ENCODE data around the gene KLRF1.

KLRF1 gene

GRCh38 chr12:9809338-9809737 lies 17.9 kb upstream of the KLRF1 start:
- TF ChIP-seq, protein P1, sequence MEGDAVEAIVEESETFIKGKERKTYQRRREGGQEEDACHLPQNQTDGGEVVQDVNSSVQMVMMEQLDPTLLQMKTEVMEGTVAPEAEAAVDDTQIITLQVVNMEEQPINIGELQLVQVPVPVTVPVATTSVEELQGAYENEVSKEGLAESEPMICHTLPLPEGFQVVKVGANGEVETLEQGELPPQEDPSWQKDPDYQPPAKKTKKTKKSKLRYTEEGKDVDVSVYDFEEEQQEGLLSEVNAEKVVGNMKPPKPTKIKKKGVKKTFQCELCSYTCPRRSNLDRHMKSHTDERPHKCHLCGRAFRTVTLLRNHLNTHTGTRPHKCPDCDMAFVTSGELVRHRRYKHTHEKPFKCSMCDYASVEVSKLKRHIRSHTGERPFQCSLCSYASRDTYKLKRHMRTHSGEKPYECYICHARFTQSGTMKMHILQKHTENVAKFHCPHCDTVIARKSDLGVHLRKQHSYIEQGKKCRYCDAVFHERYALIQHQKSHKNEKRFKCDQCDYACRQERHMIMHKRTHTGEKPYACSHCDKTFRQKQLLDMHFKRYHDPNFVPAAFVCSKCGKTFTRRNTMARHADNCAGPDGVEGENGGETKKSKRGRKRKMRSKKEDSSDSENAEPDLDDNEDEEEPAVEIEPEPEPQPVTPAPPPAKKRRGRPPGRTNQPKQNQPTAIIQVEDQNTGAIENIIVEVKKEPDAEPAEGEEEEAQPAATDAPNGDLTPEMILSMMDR (conservative IDR thresholded peaks at IDR 0.05; ENCODE audit: low read depth, low read length), result no peak
- no peak overlapping the region for H3K4me3 ChIP-seq (ENCODE audit: low read depth, low read length)
- DNase-seq (ENCODE audit: low read depth), result no peak

DNA sequence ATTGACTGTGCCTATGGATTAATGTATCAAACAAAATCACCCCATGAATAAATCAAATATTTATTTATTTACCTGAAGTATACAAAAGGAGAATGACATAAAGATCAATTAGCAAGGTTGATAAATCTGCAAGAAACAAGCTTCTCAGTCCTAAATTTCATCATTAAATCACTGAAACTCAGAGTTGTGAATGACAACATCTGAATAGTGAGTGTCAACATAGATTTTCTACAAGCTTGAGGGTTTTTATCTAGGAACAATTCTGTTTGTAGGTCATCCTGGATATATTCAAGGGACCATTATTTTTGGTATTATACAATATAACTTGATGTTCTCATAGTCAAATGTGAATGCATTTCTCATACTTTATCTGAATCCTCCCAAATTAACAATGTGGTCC lies 17.4 kb upstream of the KLRF1 start:
- no peak overlapping the region for H3K4me3 ChIP-seq (ENCODE audit: low read depth, low read length)
- TF ChIP-seq, protein P1 (conservative IDR thresholded peaks at IDR 0.05; ENCODE audit: low read depth, low read length), result no peak
- DNase-seq (ENCODE audit: low read depth), result no peak

DNA sequence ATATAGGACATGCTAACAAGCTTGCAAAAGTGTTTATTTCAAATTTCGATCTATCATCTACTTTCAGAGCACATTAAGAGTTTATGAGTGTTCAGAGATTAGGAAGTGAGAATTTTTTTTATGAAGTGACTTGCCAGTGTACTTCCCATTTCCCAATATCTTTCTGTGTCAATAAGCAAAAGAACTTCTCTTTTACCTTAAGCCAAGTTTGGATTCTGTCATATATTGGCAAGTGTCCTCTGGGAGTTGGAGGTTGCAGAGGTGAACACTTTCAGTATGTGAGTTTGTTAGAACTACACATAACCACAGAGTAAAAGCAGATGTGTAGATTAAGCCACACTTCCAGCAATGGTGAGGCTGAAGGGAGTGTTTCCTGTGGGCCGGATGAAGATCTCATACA lies 16.6 kb upstream of the KLRF1 start:
- DNase-seq (ENCODE audit: low read depth), result peak; percentile 14
- no peak overlapping the region for H3K4me3 ChIP-seq (ENCODE audit: low read depth, low read length)
- TF ChIP-seq, protein P1 (conservative IDR thresholded peaks at IDR 0.05; ENCODE audit: low read depth, low read length), result no peak

GRCh38 chr12:9811621-9812020 lies 15.7 kb upstream of the KLRF1 start:
- DNase-seq (ENCODE audit: low read depth), result no peak
- no peak overlapping the region for H3K4me3 ChIP-seq (ENCODE audit: low read depth, low read length)
- TF ChIP-seq, protein P1 (conservative IDR thresholded peaks at IDR 0.05; ENCODE audit: low read depth, low read length), result no peak

- H3K4me3 ChIP-seq (ENCODE audit: low read depth, low read length), result peak overlapping the region; percentile 37
- DNase-seq (ENCODE audit: low read depth), result peak; percentile 70
- TF ChIP-seq, protein P1 (conservative IDR thresholded peaks at IDR 0.05; ENCODE audit: low read depth, low read length), result peak; percentile 95
Measured at GRCh38 chr12:9813821-9814798, 13.2 kb upstream of the KLRF1 start.

GRCh38 chr12:9820281-9820930 lies 6.9 kb upstream of the KLRF1 start:
- no peak for DNase-seq (ENCODE audit: low read depth)
- no peak overlapping the region for H3K4me3 ChIP-seq (ENCODE audit: low read depth, low read length)
- TF ChIP-seq, protein P1 (conservative IDR thresholded peaks at IDR 0.05; ENCODE audit: low read depth, low read length), result no peak
